ENCODE data around the gene LIFR. TPM values are rescaled to one million over a fixed set of nuclear protein-coding genes. Genes with fewer than 3 reads are reported as not detected.
A peak's percentile ranks its signal among the peaks of the same experiment; 100 is the strongest.

Gene LIFR
- total RNA-seq, 1 experiment from 2014 or later = 46.0 TPM

- Histone ChIP-seq H3K27me3 (replicated peaks) (no peaks in the 10 kb centered on the region), H3K4me3 (no peak overlapping the region), H3K9me3 (replicated peaks) (no peaks in the 10 kb centered on the region), H3K27ac (no peak overlapping the region), H3K4me1 (replicated peaks) (no peaks in the 10 kb centered on the region; the same call in 1 of the 2 replicates), H3K36me3 (peaks cover 21% of the 10 kb centered on the region)
- no peak for DNase-seq (ENCODE audit: low read depth in 1 of 2, low spot score in 2 of 2)
Measured at GRCh38 chr5:38500573-38501260, 55.7 kb downstream of the LIFR start.

- Histone ChIP-seq H3K4me3 (no peak overlapping the region), H3K9me3 (replicated peaks) (peaks cover 2% of the 10 kb centered on the region; the same call in 1 of the 2 replicates), H3K36me3 (peaks cover 18% of the 10 kb centered on the region), H3K27ac (no peak overlapping the region), H3K27me3 (replicated peaks) (no peaks in the 10 kb centered on the region), H3K4me1 (replicated peaks) (no peaks in the 10 kb centered on the region; the same call in 1 of the 2 replicates)
- DNase-seq (ENCODE audit: low read depth in 1 of 2, low spot score in 2 of 2) = peak in 1 of 2 experiments; percentile 14
Measured at GRCh38 chr5:38497946-38498345, 58.5 kb downstream of the LIFR start.

GRCh38 chr5:38494763-38495162 is 61.7 kb downstream of the LIFR start:
- H3K4me3 ChIP-seq = no peak overlapping the region
- DNase-seq (ENCODE audit: low read depth in 1 of 2, low spot score in 2 of 2) = no peak
- H3K27ac ChIP-seq = no peak overlapping the region
- H3K4me1 ChIP-seq (replicated peaks) = no peaks in the 10 kb centered on the region
- H3K27me3 ChIP-seq (replicated peaks) = no peaks in the 10 kb centered on the region
- peaks cover 2% of the 10 kb centered on the region; the same call in 1 of the 2 replicates for H3K9me3 ChIP-seq (replicated peaks)
- peaks cover 33% of the 10 kb centered on the region for H3K36me3 ChIP-seq

GRCh38 chr5:38494175-38494574 is 62.3 kb downstream of the LIFR start:
- no peak for DNase-seq (ENCODE audit: low read depth in 1 of 2, low spot score in 2 of 2)
- Histone ChIP-seq H3K4me1 (replicated peaks) (no peaks in the 10 kb centered on the region), H3K27ac (no peak overlapping the region), H3K36me3 (peaks cover 33% of the 10 kb centered on the region), H3K9me3 (replicated peaks) (peaks cover 2% of the 10 kb centered on the region; the same call in 1 of the 2 replicates), H3K27me3 (replicated peaks) (no peaks in the 10 kb centered on the region), H3K4me3 (no peak overlapping the region)

- Histone ChIP-seq H3K27ac (no peak overlapping the region), H3K27me3 (replicated peaks) (no peaks in the 10 kb centered on the region), H3K4me1 (replicated peaks) (no peaks in the 10 kb centered on the region), H3K36me3 (peaks cover 26% of the 10 kb centered on the region), H3K9me3 (replicated peaks) (no peaks in the 10 kb centered on the region), H3K4me3 (no peak overlapping the region)
- no peak for DNase-seq (ENCODE audit: low read depth in 1 of 2, low spot score in 2 of 2)
Measured at GRCh38 chr5:38483805-38484398, 72.5 kb downstream of the LIFR start.

- Histone ChIP-seq H3K36me3 (peaks cover 18% of the 10 kb centered on the region; the same call in 1 of the 2 replicates), H3K9me3 (replicated peaks) (no peaks in the 10 kb centered on the region), H3K27ac (no peak overlapping the region), H3K4me3 (no peak overlapping the region), H3K4me1 (replicated peaks) (no peaks in the 10 kb centered on the region), H3K27me3 (replicated peaks) (no peaks in the 10 kb centered on the region)
- DNase-seq (ENCODE audit: low read depth in 1 of 2, low spot score in 2 of 2) = no peak
Measured at GRCh38 chr5:38479315-38479904, 77.0 kb downstream of the LIFR start.

GRCh38 chr5:38478878-38479277 is 77.6 kb downstream of the LIFR start:
- Histone ChIP-seq H3K4me1 (replicated peaks) (no peaks in the 10 kb centered on the region), H3K27ac (no peak overlapping the region), H3K36me3 (peaks cover 16% of the 10 kb centered on the region; the same call in 1 of the 2 replicates), H3K27me3 (replicated peaks) (no peaks in the 10 kb centered on the region), H3K9me3 (replicated peaks) (no peaks in the 10 kb centered on the region), H3K4me3 (no peak overlapping the region)
- DNase-seq (ENCODE audit: low read depth in 1 of 2, low spot score in 2 of 2) = no peak

- H3K9me3 ChIP-seq (replicated peaks) = no peaks in the 10 kb centered on the region
- H3K27me3 ChIP-seq (replicated peaks) = no peaks in the 10 kb centered on the region
- H3K4me1 ChIP-seq (replicated peaks) = no peaks in the 10 kb centered on the region
- DNase-seq (ENCODE audit: low read depth in 1 of 2, low spot score in 2 of 2) = no peak
- H3K4me3 ChIP-seq = no peak overlapping the region
- H3K36me3 ChIP-seq = peaks cover 14% of the 10 kb centered on the region; the same call in 1 of the 2 replicates
- H3K27ac ChIP-seq = no peak overlapping the region
Measured at GRCh38 chr5:38478166-38478565, 78.3 kb downstream of the LIFR start.

- Histone ChIP-seq H3K9me3 (replicated peaks) (no peaks in the 10 kb centered on the region), H3K27ac (no peak overlapping the region), H3K36me3 (no peaks in the 10 kb centered on the region), H3K4me3 (no peak overlapping the region), H3K4me1 (replicated peaks) (peaks cover 10% of the 10 kb centered on the region), H3K27me3 (replicated peaks) (no peaks in the 10 kb centered on the region)
- DNase-seq (ENCODE audit: low read depth in 1 of 2, low spot score in 2 of 2) = no peak
Measured at GRCh38 chr5:38473008-38473407, 83.4 kb downstream of the LIFR start.

GRCh38 chr5:38472541-38472940 is 83.9 kb downstream of the LIFR start:
- Histone ChIP-seq H3K9me3 (replicated peaks) (no peaks in the 10 kb centered on the region), H3K27me3 (replicated peaks) (no peaks in the 10 kb centered on the region), H3K4me3 (no peak overlapping the region), H3K27ac (no peak overlapping the region), H3K4me1 (replicated peaks) (peaks cover 15% of the 10 kb centered on the region), H3K36me3 (no peaks in the 10 kb centered on the region)
- no peak for DNase-seq (ENCODE audit: low read depth in 1 of 2, low spot score in 2 of 2)

GRCh38 chr5:38471709-38472108 is 84.7 kb downstream of the LIFR start:
- Histone ChIP-seq H3K27me3 (replicated peaks) (no peaks in the 10 kb centered on the region), H3K4me3 (no peak overlapping the region), H3K27ac (no peak overlapping the region), H3K9me3 (replicated peaks) (no peaks in the 10 kb centered on the region), H3K36me3 (no peaks in the 10 kb centered on the region), H3K4me1 (replicated peaks) (peaks cover 23% of the 10 kb centered on the region)
- no peak for DNase-seq (ENCODE audit: low read depth in 1 of 2, low spot score in 2 of 2)

- no peak for DNase-seq (ENCODE audit: low read depth in 1 of 2, low spot score in 2 of 2)
- no peak overlapping the region for H3K4me3 ChIP-seq
- peaks cover 37% of the 10 kb centered on the region for H3K4me1 ChIP-seq (replicated peaks)
- H3K36me3 ChIP-seq = no peaks in the 10 kb centered on the region
- H3K27ac ChIP-seq = no peak overlapping the region
- no peaks in the 10 kb centered on the region for H3K27me3 ChIP-seq (replicated peaks)
- no peaks in the 10 kb centered on the region for H3K9me3 ChIP-seq (replicated peaks)
Measured at GRCh38 chr5:38469707-38470267, 86.7 kb downstream of the LIFR start.

GRCh38 chr5:38468978-38469706 is 87.3 kb downstream of the LIFR start:
- Histone ChIP-seq H3K9me3 (replicated peaks) (no peaks in the 10 kb centered on the region), H3K27ac (0 out of 2 replicates have a peak overlapping the region, but pooled peaks have one; percentile 57), H3K4me1 (replicated peaks) (peaks cover 42% of the 10 kb centered on the region), H3K4me3 (no peak overlapping the region), H3K27me3 (replicated peaks) (no peaks in the 10 kb centered on the region), H3K36me3 (no peaks in the 10 kb centered on the region)
- no peak for DNase-seq (ENCODE audit: low read depth in 1 of 2, low spot score in 2 of 2)
